ENCODE measurements around the gene PUS3. TPM values are rescaled to one million over a fixed set of nuclear protein-coding genes. Genes with fewer than 3 reads are reported as not detected.
"Not testable (repeated sequence)": the region's sequence is repeated elsewhere in the genome, so short reads cannot be mapped to it uniquely, and the experiment has no call there.

Gene PUS3
- total RNA-seq, 1 donor from 2014 or later, result 8.1 TPM

DNA sequence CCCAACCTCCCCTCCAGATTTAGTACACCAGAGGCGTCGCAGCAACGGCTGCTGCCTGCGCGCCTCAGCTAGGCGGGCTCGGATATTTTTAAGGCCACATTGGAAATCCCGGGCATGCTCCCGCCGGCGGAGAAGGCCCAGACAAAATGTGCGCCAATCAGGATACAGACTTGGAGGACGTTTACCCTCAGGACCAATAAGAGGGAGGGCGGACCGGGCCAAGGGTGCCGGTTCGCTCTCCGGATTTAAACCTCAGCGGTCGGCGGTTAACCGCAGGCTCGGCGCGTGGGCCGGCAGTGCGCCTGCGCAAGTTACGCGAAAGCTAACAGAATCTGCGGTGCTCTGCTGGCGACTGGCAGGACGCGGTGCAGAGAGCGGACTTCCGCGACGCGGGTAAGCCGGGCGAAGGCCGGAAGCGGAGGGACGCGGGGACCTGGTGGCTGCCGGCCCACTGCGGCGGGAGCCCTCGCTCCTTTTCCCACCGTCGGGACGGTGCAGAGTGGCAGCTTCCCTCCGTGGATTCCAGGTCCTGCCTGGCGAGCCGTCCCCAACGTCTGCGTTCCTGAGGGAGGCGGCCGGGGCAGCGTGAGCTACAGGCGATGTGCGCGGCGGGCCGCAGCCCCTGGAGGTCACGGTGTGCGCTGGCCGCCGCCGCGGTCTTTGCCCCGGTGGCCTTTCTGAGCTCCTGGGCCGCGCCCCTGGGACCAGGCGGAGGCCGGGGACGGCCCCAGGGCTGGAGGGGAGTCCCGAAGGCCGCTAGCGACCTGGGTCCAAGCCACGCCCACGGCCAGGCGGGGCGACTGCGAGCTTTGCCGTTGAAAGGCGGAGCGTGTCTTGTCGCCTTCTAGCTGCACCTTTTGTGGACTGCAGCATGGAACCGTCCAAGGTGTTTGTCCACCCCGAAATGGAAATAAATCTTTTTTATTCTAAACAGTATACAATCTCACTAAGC is 15.4 kb downstream of the PUS3 start, which contains the start of gene HYLS1:
Gene HYLS1, plus strand, starts transcription at position 296 of the 952 bp plus-strand sequence. CDS start 11,701 bp downstream, outside the sequence.
- DNase-seq (ENCODE audit: missing footprints) (peak; percentile 95), ATAC-seq (peak; percentile 99)
- intact Hi-C loops (cut with DNase I), result loop anchor here (10.0 kb wide), 1 partner anchor 293 kb away; the partner anchor contains the start of gene STT3A

DNA sequence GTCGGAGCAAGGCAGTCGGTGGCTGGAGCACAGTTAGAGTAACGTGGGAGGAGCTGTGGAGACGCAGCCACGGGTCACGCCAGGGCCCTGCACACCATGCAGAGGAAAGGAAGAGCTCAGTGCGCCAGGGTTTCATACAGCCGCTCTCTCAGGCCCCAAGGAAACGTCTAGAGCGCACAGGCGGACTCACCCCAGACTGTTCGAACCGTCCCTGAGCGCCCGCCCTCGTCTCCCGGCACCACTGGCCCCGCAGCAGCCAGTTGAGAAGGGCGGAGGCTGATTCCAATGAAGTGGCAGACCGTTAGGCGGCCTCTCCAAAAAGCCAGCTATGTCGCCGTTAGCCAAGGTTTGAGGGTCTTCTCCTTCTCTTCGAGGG is 16.0 kb downstream of the PUS3 start:
- intact Hi-C loops (cut with DNase I), result loop anchor here (10.0 kb wide), 1 partner anchor 292 kb away; the partner anchor contains the start of gene STT3A
- DNase-seq (ENCODE audit: missing footprints) (peak; percentile 76), ATAC-seq (peak; percentile 41)

DNA sequence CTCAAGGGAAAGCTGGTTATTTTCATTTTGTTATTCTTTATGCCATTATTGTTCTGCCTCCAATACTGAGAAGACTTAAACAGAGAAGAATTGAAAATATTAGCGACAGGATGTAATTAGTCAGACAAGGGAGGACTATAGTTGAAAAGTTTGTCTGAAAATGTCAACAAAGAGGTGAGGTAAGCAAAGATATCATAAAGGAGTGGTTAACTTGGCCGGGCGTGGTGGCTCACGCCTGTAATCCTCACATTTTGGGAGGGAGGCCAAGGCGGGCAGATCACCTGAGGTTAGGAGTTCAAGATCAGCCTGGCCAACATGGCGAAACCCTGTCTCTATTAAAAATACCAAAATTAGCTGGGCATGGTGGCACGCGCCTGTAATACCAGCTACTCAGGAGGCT is 19.6 kb downstream of the PUS3 start:
- ATAC-seq (no peak), DNase-seq (ENCODE audit: missing footprints) (no peak)
- intact Hi-C loops (cut with DNase I), result loop anchor here (10.0 kb wide), 1 partner anchor 289 kb away; the partner anchor contains the start of gene STT3A

DNA sequence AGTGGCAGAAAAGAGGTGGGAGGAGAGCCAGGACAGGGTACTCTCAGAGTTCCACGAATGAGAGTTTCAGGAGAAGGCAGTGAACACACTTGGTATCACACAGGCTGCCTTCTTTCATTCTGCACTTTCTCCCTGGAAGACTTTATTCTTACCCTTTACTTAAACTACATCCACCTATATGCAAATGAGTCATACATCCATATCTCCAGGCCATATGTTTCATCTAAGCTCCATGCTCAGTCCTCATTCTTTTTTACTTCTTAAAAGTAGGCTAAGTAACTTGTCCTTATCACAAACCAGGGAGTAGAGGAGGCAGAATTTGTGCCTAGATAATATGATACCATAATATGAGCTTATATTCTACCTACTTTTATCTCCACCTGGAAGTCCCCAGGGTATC is 21.7 kb downstream of the PUS3 start:
- intact Hi-C loops (cut with DNase I), result loop anchor here (10.0 kb wide), 1 partner anchor 286 kb away; the partner anchor contains the start of gene STT3A
- no peak for ATAC-seq

DNA sequence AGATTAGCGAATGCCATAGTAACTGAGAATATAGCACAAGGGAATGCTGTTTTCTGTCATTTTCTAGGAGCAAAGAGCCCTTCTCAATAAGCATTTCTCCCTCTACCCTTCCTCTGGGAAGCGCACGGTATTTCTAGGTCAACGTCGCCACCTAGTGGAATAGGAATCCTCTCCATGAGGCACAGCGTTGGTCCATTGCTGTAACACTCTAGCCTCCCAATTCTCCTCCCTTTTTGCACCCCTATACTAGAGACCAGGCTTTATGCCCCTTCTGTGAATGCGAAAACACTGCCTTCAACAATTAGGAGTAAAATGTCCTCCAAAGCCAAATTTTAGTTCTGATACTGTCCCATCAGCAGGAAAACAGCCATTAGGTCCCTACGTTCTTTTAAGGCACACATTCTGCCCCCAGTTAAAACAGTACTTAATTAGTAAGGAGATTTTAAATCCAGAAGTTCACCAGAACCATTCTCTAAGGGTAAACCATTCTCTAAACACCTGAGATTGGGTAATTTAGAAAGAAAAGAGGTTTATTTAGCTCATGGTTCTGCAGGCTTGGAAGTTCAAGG is 28.4 kb downstream of the PUS3 start:
- peak; percentile 96 for ATAC-seq
- intact Hi-C loops (cut with DNase I), result loop anchor here (5.0 kb wide), 1 partner anchor 912 kb away; no protein-coding TSS in a partner anchor

More for the DNA sequence above, 21.7 kb downstream of the PUS3 start:
- DNase-seq (ENCODE audit: missing footprints), result no peak

DNA sequence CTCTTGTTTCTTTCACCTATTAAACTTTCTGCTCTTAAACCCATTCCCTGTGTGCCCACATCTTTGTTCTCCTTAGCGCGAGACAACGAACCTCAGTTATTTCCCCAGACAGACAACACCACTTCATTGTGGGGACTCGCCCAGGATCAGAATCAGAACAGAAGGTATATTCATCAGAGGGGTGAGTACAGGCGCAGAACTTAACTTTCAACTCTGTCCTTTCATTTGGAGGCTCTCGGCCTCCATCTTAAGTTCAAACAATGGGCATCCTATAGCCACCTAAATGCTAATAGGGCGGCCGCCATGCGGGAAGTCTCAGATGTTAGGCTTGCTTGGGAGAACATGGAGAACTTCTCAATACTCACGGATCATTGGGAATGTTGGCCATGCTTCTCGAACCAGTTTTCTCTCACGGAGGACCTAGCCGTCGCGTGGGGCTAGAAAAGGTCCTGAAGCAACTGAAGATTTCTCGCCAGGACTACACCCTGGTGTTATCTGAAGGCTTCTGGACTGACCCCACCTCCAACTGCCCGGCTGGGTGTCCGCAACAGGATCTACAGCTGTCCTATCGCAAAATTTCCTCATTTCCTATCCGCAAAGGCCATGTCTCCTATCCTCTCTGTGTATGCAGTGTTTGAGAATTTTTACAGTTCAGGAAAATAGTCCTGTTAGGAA is 29.0 kb downstream of the PUS3 start:
- peak; percentile 50 for ATAC-seq
- intact Hi-C loops (cut with DNase I), result loop anchor here (5.0 kb wide), 1 partner anchor 912 kb away; no protein-coding TSS in a partner anchor

More for the DNA sequence above, 28.4 kb downstream of the PUS3 start:
- DNase-seq (ENCODE audit: missing footprints), result no peak

DNA sequence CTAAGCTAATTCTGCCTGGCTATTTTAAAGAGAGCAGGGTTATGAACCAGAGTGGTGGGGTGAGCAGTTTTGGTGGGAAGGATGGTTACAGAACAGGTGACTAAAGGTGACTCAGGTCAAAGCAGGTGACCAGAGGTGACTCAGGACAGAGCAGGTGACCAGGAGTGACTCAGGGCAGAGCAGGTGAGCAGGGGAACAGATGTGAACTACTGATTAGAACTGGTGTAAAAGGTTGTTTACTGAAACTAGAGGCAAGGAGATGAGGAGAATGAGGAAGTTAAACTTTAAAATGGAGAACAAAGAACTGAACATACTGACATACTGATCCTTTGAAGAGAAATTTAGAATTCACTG is 30.9 kb downstream of the PUS3 start:
- DNase-seq (ENCODE audit: missing footprints) (no peak), ATAC-seq (no peak)
- intact Hi-C loops (cut with DNase I), result loop anchor here (5.0 kb wide), 1 partner anchor 910 kb away; no protein-coding TSS in a partner anchor

More for the DNA sequence above, 29.0 kb downstream of the PUS3 start:
- no peak for DNase-seq (ENCODE audit: missing footprints)

DNA sequence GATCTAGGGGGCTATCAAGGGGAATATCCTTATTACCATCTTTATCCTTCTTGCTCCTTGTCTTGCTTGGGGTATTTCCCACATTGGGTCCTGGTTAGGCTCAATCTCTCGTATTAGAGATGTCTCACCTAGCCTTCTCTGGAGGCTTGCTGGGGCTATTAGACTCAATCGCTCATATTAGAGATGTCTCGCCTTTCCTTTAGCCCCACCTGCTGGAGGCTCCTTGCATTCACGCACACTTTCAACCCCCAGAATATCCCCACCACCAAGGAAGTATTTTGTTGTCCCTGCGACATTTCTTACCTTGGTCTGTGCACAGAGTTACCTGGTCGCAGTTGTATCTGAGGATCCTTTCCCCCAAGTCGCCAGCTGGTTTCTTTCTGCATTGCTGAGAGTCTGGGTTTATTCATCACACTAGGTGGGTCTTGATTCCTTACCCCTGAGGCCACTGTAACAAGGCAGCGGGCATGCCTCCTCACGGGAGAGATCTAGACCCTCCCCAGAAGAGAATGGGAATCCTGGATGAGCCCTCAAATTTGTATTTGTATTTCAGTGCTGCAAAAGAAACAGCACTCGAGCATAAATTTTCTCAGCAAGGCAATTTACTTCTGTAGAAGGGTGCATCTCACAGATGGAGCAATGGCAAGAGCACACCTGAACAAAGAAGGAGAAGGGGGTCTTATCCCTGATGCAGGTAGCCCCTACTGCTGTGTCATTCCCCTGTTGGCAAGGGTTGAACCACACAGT is 31.4 kb downstream of the PUS3 start:
- ATAC-seq (no peak), DNase-seq (ENCODE audit: missing footprints) (no peak)
- intact Hi-C loops (cut with DNase I), result loop anchor here (5.0 kb wide), 1 partner anchor 909 kb away; no protein-coding TSS in a partner anchor

DNA sequence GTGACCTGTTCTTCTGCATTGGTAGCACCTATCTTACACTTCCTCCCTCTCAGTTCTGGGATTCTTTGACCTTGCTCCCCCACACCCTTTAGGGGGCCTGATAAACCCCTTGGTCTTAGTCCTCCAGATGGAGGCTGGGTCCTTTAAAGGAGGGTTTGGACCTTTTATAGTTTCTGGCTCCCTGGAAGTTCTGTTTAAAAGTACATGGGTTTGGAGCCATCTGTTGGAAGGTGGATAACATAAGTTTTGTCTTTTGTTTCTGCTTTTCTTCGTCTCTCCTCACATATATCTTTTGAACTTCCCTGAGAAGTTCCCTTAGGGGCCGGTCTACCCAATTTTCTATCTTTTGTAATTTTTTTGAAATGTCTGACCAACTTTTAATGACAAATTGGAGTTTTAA is 33.5 kb downstream of the PUS3 start:
- DNase-seq (ENCODE audit: missing footprints), result no peak
- intact Hi-C loops (cut with DNase I), result no loop called here
- ATAC-seq, result no peak

DNA sequence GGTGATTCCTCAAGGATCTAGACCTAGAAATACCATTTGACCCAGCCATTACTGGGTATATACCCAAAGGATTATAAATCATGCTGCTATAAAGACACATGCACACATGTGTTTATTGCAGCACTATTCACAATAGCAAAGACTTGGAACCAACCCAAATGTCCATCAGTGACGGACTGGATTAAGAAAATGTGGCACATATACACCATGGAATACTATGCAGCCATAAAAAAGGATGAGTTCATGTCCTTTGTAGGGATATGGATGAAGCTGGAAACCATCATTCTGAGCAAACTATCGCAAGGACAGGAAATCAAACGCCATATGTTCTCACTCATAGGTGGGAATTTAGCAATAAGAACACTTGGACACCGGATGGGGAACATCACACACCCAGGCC is 37.7 kb downstream of the PUS3 start:
- DNase-seq (ENCODE audit: missing footprints); intact Hi-C loops (cut with DNase I); ATAC-seq: not testable (repeated sequence)

DNA sequence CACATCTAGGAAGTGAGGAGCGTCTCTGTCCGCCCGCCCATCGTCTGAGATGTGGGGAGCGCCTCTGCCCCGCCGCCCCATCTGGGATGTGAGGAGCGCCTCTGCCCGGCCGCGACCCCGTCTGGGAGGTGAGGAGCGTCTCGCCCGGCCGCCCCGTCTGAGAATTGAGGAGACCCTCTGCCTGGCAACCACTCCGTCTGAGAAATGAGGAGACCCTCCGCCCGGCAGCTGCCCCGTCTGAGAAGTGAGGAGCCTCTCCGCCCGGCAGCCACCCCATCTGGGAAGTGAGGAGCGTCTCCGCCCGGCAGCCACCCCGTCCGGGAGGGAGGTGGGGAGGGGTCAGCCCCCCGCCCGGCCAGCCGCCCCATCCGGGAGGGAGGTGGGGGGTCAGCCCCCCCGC is 40.2 kb downstream of the PUS3 start:
- ATAC-seq; DNase-seq (ENCODE audit: missing footprints); intact Hi-C loops (cut with DNase I): not testable (repeated sequence)

DNA sequence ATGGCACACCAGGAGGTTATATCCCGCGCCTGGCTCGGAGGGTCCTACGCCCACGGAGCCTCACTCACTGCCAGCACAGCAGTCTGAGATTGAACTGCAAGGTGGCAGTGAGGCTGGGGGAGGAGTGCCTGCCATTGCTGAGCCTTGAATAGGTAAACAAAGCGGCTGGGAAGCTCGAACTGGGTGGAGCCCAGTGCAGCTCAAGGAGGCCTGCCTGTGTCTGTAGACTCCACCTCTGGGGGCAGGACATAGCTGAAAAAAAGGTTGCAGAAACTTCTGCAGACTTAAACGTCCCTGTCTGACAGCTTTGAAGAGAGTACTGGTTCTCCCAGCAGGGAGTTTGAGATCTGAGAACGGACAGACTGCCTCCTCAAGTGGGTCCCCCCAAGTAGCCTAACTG is 45.3 kb downstream of the PUS3 start:
- DNase-seq (ENCODE audit: missing footprints); intact Hi-C loops (cut with DNase I); ATAC-seq: not testable (repeated sequence)

DNA sequence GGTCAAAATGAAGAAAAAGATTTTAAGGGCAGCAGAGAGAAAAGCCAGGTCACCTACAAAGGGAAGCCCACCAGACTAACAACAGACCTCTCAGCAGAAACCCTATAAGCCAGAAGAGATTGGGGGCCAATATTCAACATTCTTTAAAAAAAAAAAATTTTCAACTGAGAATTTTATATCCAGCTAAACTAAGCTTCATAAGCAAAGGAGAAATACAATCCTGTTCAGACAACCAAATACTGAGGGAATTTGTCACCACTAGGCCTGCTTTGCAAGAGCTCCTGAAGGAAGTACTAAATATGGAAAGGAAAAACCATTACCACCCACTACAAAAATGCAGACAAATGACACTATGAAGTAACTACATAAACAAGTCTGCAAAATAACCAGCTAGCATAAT is 56.8 kb downstream of the PUS3 start:
- intact Hi-C loops (cut with DNase I), result no loop called here
- DNase-seq (ENCODE audit: missing footprints), result no peak
- ATAC-seq, result no peak

Other genes starting within 250 kb of the PUS3 start
- gene ACRV1, start 222.4 kb downstream of the PUS3 start, total RNA-seq, result not detected
- gene PATE1, start 156.9 kb downstream of the PUS3 start, total RNA-seq, result not detected
- gene PATE2, start 124.4 kb downstream of the PUS3 start, total RNA-seq, result not detected
- not detected for gene PATE3, start 115.1 kb downstream of the PUS3 start, total RNA-seq
- not detected for gene PATE4, start 69.9 kb downstream of the PUS3 start, total RNA-seq
- gene HYLS1, start 15.5 kb downstream of the PUS3 start, total RNA-seq, result 5.0 TPM
- not detected for gene DDX25, start 1.3 kb upstream of the PUS3 start, total RNA-seq
- 0.30 TPM for gene VSIG10L2, start 42.8 kb upstream of the PUS3 start, total RNA-seq
- 18.6 TPM for gene CDON, start 159.7 kb upstream of the PUS3 start, total RNA-seq